ENCODE results near the gene KPTN.

- TF ChIP-seq CBX5 (IDR thresholded peaks at IDR 0.05; ENCODE audit: low read depth, low read length) (no peak), POLR2A (IDR thresholded peaks at IDR 0.05; ENCODE audit: control extremely low read depth in 1 of 2, low read depth in 2 of 2, low read length in 2 of 2) (no peak), JUN (IDR thresholded peaks at IDR 0.05; ENCODE audit: low read depth, low read length) (no peak), CTCF (IDR thresholded peaks at IDR 0.05; ENCODE audit: control extremely low read depth in 1 of 3, insufficient read depth in 1 of 3, low read depth in 1 of 3, low read length in 3 of 3) (no peak), CREB1 (IDR thresholded peaks at IDR 0.05) (no peak), RAD21 (IDR thresholded peaks at IDR 0.05 in 1 of 2, conservative IDR thresholded peaks at IDR 0.05 in 1 of 2; ENCODE audit: low read depth in 2 of 2, low read length in 2 of 2) (no peak), ATF3 (IDR thresholded peaks at IDR 0.05; ENCODE audit: insufficient read depth, low read depth, low read length) (no peak), POLR2AphosphoS5 (IDR thresholded peaks at IDR 0.05; ENCODE audit: low read depth, low read length) (no peak)
These were observed 54.8 kb downstream of the KPTN start for GRCh38 chr19:47429140-47429793.

All from H1 (cell line).